OCI-LY1 (cell line): ENCODE measurements around the gene TRIM29.

ENCODE experiments used
- H2AFZ ChIP-seq: fragments of 200-600 bp; sonication (generic), shearing (Covaris generic); 2 replicates; pipeline ENCODE4 v1.6.0; 2014; ENCODE audit warnings: antibody characterized with exemption, mild to moderate bottlenecking, low read length
- H3F3A ChIP-seq: fragments of 200-600 bp; sonication (generic), shearing (Covaris generic); 2 replicates; pipeline ENCODE4 v1.6.0; 2014; ENCODE audit warnings: mild to moderate bottlenecking, antibody characterized with exemption, low read length, moderate library complexity; ENCODE audit not compliant: insufficient read depth
- H3K27ac ChIP-seq: fragments of 200-600 bp; sonication (generic); 2 replicates; pipeline ENCODE4 v1.5.1; 2014; ENCODE audit warnings: low read length, mixed run types, mild to moderate bottlenecking, low read depth; ENCODE audit not compliant: poor library complexity, severe bottlenecking
- H3K27me3 ChIP-seq: fragments of 200-600 bp; sonication (generic); 2 replicates; pipeline ENCODE4 v1.6.0; 2014; ENCODE audit warnings: antibody characterized with exemption, mild to moderate bottlenecking, low read length, moderate library complexity; ENCODE audit not compliant: insufficient read depth
- H3K36me3 ChIP-seq: fragments of 200-600 bp; sonication (generic); 2 replicates; pipeline ENCODE4 v1.6.1; 2014; ENCODE audit warnings: mild to moderate bottlenecking, antibody characterized with exemption, low read length, moderate library complexity, mixed read lengths; ENCODE audit not compliant: insufficient read depth
- H3K4me1 ChIP-seq: fragments of 200-600 bp; sonication (generic); 2 replicates; pipeline ENCODE4 v1.5.1; 2014; ENCODE audit warnings: mild to moderate bottlenecking, low read length, moderate library complexity; ENCODE audit not compliant: insufficient read depth, severe bottlenecking
- H3K4me2 ChIP-seq: fragments of 200-600 bp; sonication (generic), shearing (Covaris generic); 2 replicates; pipeline ENCODE4 v1.6.1; 2014; ENCODE audit warnings: low read length
- H3K4me3 ChIP-seq: fragments of 200-600 bp; sonication (generic); 2 replicates; pipeline ENCODE4 v1.5.1; 2014; ENCODE audit warnings: low read length, low read depth, mild to moderate bottlenecking, mixed read lengths; ENCODE audit not compliant: poor library complexity, severe bottlenecking
- H3K79me2 ChIP-seq: fragments of 200-600 bp; shearing (Covaris generic); 2 replicates; pipeline ENCODE4 v1.6.1; 2016; ENCODE audit warnings: mixed run types, low read length, mixed read lengths; ENCODE audit not compliant: insufficient read depth
- H3K9ac ChIP-seq: fragments of 200-600 bp; sonication (generic), shearing (Covaris generic); 2 replicates; pipeline ENCODE4 v1.6.1; 2014; ENCODE audit warnings: mild to moderate bottlenecking, low read length, mixed read lengths
- H3K9me2 ChIP-seq: fragments of 200-600 bp; sonication (generic), shearing (Covaris generic); 2 replicates; pipeline ENCODE4 v1.6.1; 2014; ENCODE audit warnings: low read depth, mild to moderate bottlenecking, low read length, mixed read lengths
- H3K9me3 ChIP-seq: fragments of 200-600 bp; shearing (Covaris generic); 2 replicates; pipeline ENCODE4 v1.6.1; 2014; ENCODE audit warnings: low read length, mixed read lengths
- H4K20me1 ChIP-seq: fragments of 200-600 bp; sonication (generic), shearing (Covaris generic); 2 replicates; pipeline ENCODE4 v1.6.0; 2016; ENCODE audit warnings: mild to moderate bottlenecking, low read length; ENCODE audit not compliant: insufficient read depth
- CTCF ChIP-seq: fragments of 200-600 bp; sonication (generic), shearing (Covaris generic); IDR thresholded peaks from 2 replicates; pipeline ENCODE4 v1.5.1; 2017; ENCODE audit warnings: mild to moderate bottlenecking, antibody characterized with exemption, low read length, moderate library complexity, mixed read lengths
- EZH2 ChIP-seq: fragments of 200-600 bp; sonication (generic), shearing (Covaris generic); IDR thresholded peaks from 2 replicates; pipeline ENCODE4 v1.8.0; 2017; ENCODE audit warnings: borderline replicate concordance, mixed run types, mild to moderate bottlenecking, antibody characterized with exemption, low read length, moderate library complexity, mixed read lengths

The TRIM29 gene

GRCh38 chr11:120105576-120105975 is 32.3 kb downstream of the TRIM29 start:
- TF ChIP-seq CTCF: no peak
- no peak for TF ChIP-seq EZH2
- H3K79me2 ChIP-seq: no peaks in the 10 kb centered on the region
- H3K27me3 ChIP-seq: no peaks in the 10 kb centered on the region
- no peaks in the 10 kb centered on the region for H3K9me3 ChIP-seq
- no peak overlapping the region for H3K4me3 ChIP-seq
- H3K27ac ChIP-seq: no peak overlapping the region
- no peaks in the 10 kb centered on the region for H4K20me1 ChIP-seq
- H3K4me1 ChIP-seq: no peaks in the 10 kb centered on the region
- no peaks in the 10 kb centered on the region for H3F3A ChIP-seq
- H3K9ac ChIP-seq: no peak overlapping the region
- H2AFZ ChIP-seq: no peak overlapping the region
- H3K4me2 ChIP-seq: no peak overlapping the region
- H3K9me2 ChIP-seq: no peaks in the 10 kb centered on the region
- H3K36me3 ChIP-seq: no peaks in the 10 kb centered on the region

GRCh38 chr11:120104041-120104565 is 33.8 kb downstream of the TRIM29 start:
- Histone ChIP-seq H3K27ac (no peak overlapping the region), H3K79me2 (no peaks in the 10 kb centered on the region), H3F3A (no peaks in the 10 kb centered on the region), H3K9me3 (no peaks in the 10 kb centered on the region), H3K36me3 (no peaks in the 10 kb centered on the region), H3K4me3 (no peak overlapping the region), H4K20me1 (no peaks in the 10 kb centered on the region), H3K27me3 (no peaks in the 10 kb centered on the region), H3K4me2 (no peak overlapping the region), H3K4me1 (no peaks in the 10 kb centered on the region), H3K9ac (no peak overlapping the region), H3K9me2 (no peaks in the 10 kb centered on the region), H2AFZ (no peak overlapping the region)
- TF ChIP-seq EZH2: no peak
- TF ChIP-seq CTCF: no peak

- no peak overlapping the region for H3K4me2 ChIP-seq
- no peaks in the 10 kb centered on the region for H3K9me2 ChIP-seq
- no peaks in the 10 kb centered on the region for H3F3A ChIP-seq
- no peaks in the 10 kb centered on the region for H3K4me1 ChIP-seq
- H4K20me1 ChIP-seq: no peaks in the 10 kb centered on the region
- no peak overlapping the region for H3K4me3 ChIP-seq
- H3K27me3 ChIP-seq: no peaks in the 10 kb centered on the region
- no peaks in the 10 kb centered on the region for H3K79me2 ChIP-seq
- H3K9me3 ChIP-seq: no peaks in the 10 kb centered on the region
- no peaks in the 10 kb centered on the region for H3K36me3 ChIP-seq
- no peak overlapping the region for H2AFZ ChIP-seq
- no peak overlapping the region for H3K27ac ChIP-seq
- no peak overlapping the region for H3K9ac ChIP-seq
- no peak for TF ChIP-seq EZH2
These were observed 35.1 kb downstream of the TRIM29 start for GRCh38 chr11:120102864-120103122.

- no peak overlapping the region for H3K9ac ChIP-seq
- H3F3A ChIP-seq: no peaks in the 10 kb centered on the region
- H3K9me3 ChIP-seq: no peaks in the 10 kb centered on the region
- no peak overlapping the region for H3K4me3 ChIP-seq
- H3K4me2 ChIP-seq: no peak overlapping the region
- no peaks in the 10 kb centered on the region for H3K9me2 ChIP-seq
- H3K27me3 ChIP-seq: no peaks in the 10 kb centered on the region
- no peak for TF ChIP-seq CTCF
- no peak for TF ChIP-seq EZH2
- H3K4me1 ChIP-seq: no peaks in the 10 kb centered on the region
- H3K36me3 ChIP-seq: no peaks in the 10 kb centered on the region
- no peaks in the 10 kb centered on the region for H3K79me2 ChIP-seq
- no peaks in the 10 kb centered on the region for H4K20me1 ChIP-seq
- H2AFZ ChIP-seq: no peak overlapping the region
- no peak overlapping the region for H3K27ac ChIP-seq
These were observed 35.7 kb downstream of the TRIM29 start for GRCh38 chr11:120102050-120102863.
